OCI-LY3 (cell line): Measurements from ENCODE around the gene MEIS3.

ENCODE experiments used
- H2AFZ ChIP-seq: fragments of 200-600, 300-600 bp; shearing (Covaris generic); 2 replicates; pipeline ENCODE4 v1.6.0; 2014; ENCODE audit warnings: antibody characterized with exemption, low read depth, low read length
- H3K27ac ChIP-seq: fragments of 200-600, 300-600 bp; sonication (generic); 2 replicates; pipeline ENCODE4 v1.5.1; 2014; ENCODE audit warnings: mild to moderate bottlenecking, low read length, moderate library complexity, mixed read lengths
- H3K27me3 ChIP-seq: fragments of 200-600, 300-600 bp; sonication (generic); 2 replicates; pipeline ENCODE4 v1.6.1; 2014; ENCODE audit warnings: low read depth, low read length, mixed read lengths
- H3K36me3 ChIP-seq: fragments of 200-600, 300-600 bp; sonication (generic); replicated peaks from 2 replicates; pipeline ENCODE3; 2014; ENCODE audit warnings: low read depth, low read length, mixed read lengths
- H3K4me1 ChIP-seq: fragments of 300-600, 200-600 bp; sonication (generic); 2 replicates; pipeline ENCODE4 v1.6.1; 2014; ENCODE audit warnings: low read length, mixed read lengths
- H3K4me2 ChIP-seq: fragments of 200-600, 300-600 bp; sonication (generic); 2 replicates; pipeline ENCODE4 v1.6.1; 2014; ENCODE audit warnings: low read length, mixed read lengths
- H3K4me3 ChIP-seq: fragments of 300-600, 200-600 bp; sonication (generic); 2 replicates; pipeline ENCODE4 v1.5.1; 2014; ENCODE audit warnings: antibody characterized with exemption, mild to moderate bottlenecking, low read length, moderate library complexity
- H3K79me2 ChIP-seq: fragments of 300-600, 200-600 bp; shearing (Covaris generic); 2 replicates; pipeline ENCODE4 v1.6.1; 2014; ENCODE audit warnings: mild to moderate bottlenecking, low read length, mixed read lengths
- H3K9ac ChIP-seq: fragments of 300-600, 200-600 bp; shearing (Covaris generic); 2 replicates; pipeline ENCODE4 v1.6.0; 2014; ENCODE audit warnings: mild to moderate bottlenecking, low read length, moderate library complexity
- H3K9me3 ChIP-seq: fragments of 200-600, 300-600 bp; shearing (Covaris generic); 2 replicates; pipeline ENCODE4 v1.6.1; 2014; ENCODE audit warnings: low read length, mixed read lengths; ENCODE audit not compliant: insufficient read depth
- H4K20me1 ChIP-seq: fragments of 200-600, 300-600 bp; sonication (generic); 2 replicates; pipeline ENCODE4 v1.6.1; 2016; ENCODE audit warnings: low read length, mixed read lengths; ENCODE audit not compliant: insufficient read depth
- CTCF ChIP-seq: fragments of 200-600, 300-600 bp; sonication (generic); IDR thresholded peaks from 2 replicates; pipeline ENCODE4 v1.5.1; 2014; ENCODE audit warnings: antibody characterized with exemption, low read length, low read depth
- EZH2phosphoT487 ChIP-seq: fragments of 200-600 bp; shearing (Covaris generic); IDR thresholded peaks from 2 replicates; pipeline ENCODE4 v1.6.1; 2018; ENCODE audit warnings: antibody characterized with exemption, mixed run types, low read depth

Gene MEIS3

GRCh38 chr19:47419030-47419783, at the start of gene MEIS3:
MEIS3 (minus strand) TSS chr19:47419527; CDS start chr19:47419081, 446 bp downstream.
- Histone ChIP-seq H3K27ac (no peak within 1 kb of the TSS), H3K4me1 (no peaks in the 10 kb centered on the region), H4K20me1 (0 out of 2 replicates have a peak, but pooled peaks cover 4% of the 10 kb centered on the region), H3K36me3 (no peaks in the 10 kb centered on the region), H3K9ac (no peak within 1 kb of the TSS), H3K4me2 (peak within 1 kb of the TSS; percentile 59), H3K9me3 (no peaks in the 10 kb centered on the region), H2AFZ (no peak within 1 kb of the TSS), H3K79me2 (no peaks in the 10 kb centered on the region), H3K4me3 (peak within 1 kb of the TSS; percentile 74), H3K27me3 (peaks cover 69% of the 10 kb centered on the region)
- TF ChIP-seq EZH2phosphoT487: no peak
- no peak for TF ChIP-seq CTCF

GRCh38 chr19:47467914-47468313, 48.6 kb upstream of the MEIS3 start:
- H3K4me1 ChIP-seq: peaks cover 19% of the 10 kb centered on the region
- TF ChIP-seq EZH2phosphoT487: no peak
- no peak for TF ChIP-seq CTCF
- no peak overlapping the region for H3K4me3 ChIP-seq
- H4K20me1 ChIP-seq: peaks cover 10% of the 10 kb centered on the region
- peaks cover 72% of the 10 kb centered on the region for H3K27me3 ChIP-seq
- no peak overlapping the region for H3K27ac ChIP-seq
- H3K4me2 ChIP-seq: no peak overlapping the region
- H3K9ac ChIP-seq: no peak overlapping the region
- no peaks in the 10 kb centered on the region for H3K79me2 ChIP-seq
- no peaks in the 10 kb centered on the region for H3K36me3 ChIP-seq
- H3K9me3 ChIP-seq: no peaks in the 10 kb centered on the region
- H2AFZ ChIP-seq: no peak overlapping the region

GRCh38 chr19:47465957-47466356, 46.6 kb upstream of the MEIS3 start:
- Histone ChIP-seq H4K20me1 (peaks cover 15% of the 10 kb centered on the region), H3K27me3 (peaks cover 75% of the 10 kb centered on the region)

More at GRCh38 chr19:47465957-47466356, 46.6 kb upstream of the MEIS3 start:
- Histone ChIP-seq H3K36me3 (no peaks in the 10 kb centered on the region), H3K4me3 (no peak overlapping the region), H3K4me1 (peaks cover 35% of the 10 kb centered on the region), H3K27ac (no peak overlapping the region), H3K9me3 (no peaks in the 10 kb centered on the region), H3K9ac (no peak overlapping the region), H2AFZ (no peak overlapping the region), H3K79me2 (no peaks in the 10 kb centered on the region), H3K4me2 (no peak overlapping the region)
- TF ChIP-seq EZH2phosphoT487 (no peak), CTCF (no peak)
